HFF-Myc (cell line): ENCODE results near the gene CYTH3.

ENCODE experiments used
- DNase-seq: peaks from one replicate; pipeline ENCODE4 v3.0.0-alpha.2; 2011; ENCODE audit warnings: low read depth; ENCODE audit errors: extremely low read depth
- H3K4me3 ChIP-seq: replicated peaks from 2 replicates; pipeline ENCODE4 v1.5.1; 2011; ENCODE audit warnings: low read depth, mild to moderate bottlenecking, control low read depth, low read length
- TF ChIP-seq, protein P1 (sequence below): IDR thresholded peaks from 2 replicates; pipeline ENCODE4 v1.5.1; 2012; ENCODE audit warnings: mild to moderate bottlenecking, low read depth, low read length, control low read depth; ENCODE audit errors: missing control alignments

CYTH3 gene

DNA sequence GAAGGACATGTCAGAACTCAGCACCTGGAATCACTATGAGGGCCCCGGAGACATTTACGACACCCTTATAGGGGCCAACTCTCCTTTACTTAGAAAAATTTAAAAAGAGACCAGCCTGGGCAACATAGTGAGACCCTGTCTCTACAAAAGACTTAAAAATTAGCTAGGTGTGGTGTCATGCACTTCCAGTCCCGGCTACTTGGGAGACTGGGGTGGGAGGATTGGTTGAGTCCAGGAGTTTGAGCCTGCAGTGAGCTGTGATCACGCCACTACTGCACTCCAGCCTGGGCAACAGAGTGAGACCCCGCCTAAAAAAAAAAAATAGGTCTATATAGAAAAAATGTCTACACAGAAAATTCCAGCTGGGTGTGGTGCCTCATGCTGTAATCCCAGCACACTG, 7.5 kb upstream of the CYTH3 start:
- TF ChIP-seq, protein P1, sequence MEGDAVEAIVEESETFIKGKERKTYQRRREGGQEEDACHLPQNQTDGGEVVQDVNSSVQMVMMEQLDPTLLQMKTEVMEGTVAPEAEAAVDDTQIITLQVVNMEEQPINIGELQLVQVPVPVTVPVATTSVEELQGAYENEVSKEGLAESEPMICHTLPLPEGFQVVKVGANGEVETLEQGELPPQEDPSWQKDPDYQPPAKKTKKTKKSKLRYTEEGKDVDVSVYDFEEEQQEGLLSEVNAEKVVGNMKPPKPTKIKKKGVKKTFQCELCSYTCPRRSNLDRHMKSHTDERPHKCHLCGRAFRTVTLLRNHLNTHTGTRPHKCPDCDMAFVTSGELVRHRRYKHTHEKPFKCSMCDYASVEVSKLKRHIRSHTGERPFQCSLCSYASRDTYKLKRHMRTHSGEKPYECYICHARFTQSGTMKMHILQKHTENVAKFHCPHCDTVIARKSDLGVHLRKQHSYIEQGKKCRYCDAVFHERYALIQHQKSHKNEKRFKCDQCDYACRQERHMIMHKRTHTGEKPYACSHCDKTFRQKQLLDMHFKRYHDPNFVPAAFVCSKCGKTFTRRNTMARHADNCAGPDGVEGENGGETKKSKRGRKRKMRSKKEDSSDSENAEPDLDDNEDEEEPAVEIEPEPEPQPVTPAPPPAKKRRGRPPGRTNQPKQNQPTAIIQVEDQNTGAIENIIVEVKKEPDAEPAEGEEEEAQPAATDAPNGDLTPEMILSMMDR: no peak
- no peak overlapping the region for H3K4me3 ChIP-seq
- DNase-seq: no peak

DNA sequence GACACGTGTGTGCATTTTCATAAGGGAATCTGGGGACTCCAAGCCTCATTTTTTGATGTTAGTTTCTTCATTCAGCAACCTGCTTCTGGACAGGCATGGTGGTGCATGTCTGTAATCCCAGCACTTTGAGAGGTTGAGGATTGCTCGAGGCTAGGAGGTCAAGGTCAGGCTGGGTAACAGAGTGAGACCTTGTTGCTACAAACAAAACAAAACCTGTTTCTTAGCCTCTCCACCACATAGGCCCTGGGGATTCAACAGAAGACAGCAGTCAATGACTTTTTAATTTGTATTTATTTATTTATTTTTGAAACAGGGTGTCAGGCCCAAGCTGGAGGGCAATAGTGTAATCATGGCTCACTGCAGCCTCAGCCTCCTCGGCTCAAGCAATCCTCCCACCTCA, 6.9 kb upstream of the CYTH3 start:
- DNase-seq: no peak
- H3K4me3 ChIP-seq: no peak overlapping the region
- TF ChIP-seq, protein P1: no peak

DNA sequence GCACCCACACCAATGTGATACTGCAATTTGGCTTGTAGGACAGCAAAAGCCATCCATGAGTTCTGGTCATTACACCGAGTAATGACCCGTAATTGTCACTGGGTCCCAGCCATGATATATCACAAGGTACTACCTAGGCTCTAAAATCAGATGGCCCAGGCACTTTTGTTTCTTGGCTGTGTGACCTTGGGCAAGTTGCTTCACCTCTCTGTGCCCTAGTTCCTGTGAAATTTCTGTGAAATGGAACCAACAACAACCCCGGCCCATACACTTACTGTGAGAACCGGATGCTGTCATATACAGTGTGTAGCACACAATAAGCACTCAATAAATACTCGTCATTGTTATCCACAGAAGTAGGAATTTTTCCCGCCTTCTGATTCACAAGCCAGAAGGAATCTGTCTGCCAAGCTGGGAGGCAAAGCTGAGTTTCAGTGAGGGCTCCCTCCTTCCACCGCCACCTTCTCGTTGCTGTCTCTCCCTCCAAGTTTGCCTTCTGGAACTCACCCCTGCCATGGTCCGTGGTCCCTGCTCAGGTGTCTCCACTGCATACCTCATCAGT, 6.4 kb upstream of the CYTH3 start:
- no peak overlapping the region for H3K4me3 ChIP-seq
- DNase-seq: no peak
- TF ChIP-seq, protein P1: no peak

DNA sequence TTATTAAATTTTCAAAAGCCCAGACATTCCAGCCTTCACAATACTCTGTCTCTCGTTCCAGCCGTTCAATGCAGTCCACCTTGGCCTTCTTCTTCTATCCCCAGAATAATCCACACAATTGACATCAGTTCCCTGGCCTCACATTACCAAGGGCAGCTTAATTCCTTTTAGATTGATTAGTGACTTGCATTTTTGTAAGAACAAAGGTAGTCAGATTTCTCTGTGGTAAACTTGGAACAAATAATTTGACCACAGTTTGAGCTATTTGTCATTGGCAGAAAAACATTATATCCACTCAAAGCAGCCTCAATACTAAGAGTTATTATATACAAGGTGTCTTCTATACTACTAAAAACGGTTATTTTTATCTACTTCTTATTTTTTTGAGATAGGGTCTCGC, 5.1 kb upstream of the CYTH3 start:
- TF ChIP-seq, protein P1: no peak
- no peak overlapping the region for H3K4me3 ChIP-seq
- DNase-seq: no peak

DNA sequence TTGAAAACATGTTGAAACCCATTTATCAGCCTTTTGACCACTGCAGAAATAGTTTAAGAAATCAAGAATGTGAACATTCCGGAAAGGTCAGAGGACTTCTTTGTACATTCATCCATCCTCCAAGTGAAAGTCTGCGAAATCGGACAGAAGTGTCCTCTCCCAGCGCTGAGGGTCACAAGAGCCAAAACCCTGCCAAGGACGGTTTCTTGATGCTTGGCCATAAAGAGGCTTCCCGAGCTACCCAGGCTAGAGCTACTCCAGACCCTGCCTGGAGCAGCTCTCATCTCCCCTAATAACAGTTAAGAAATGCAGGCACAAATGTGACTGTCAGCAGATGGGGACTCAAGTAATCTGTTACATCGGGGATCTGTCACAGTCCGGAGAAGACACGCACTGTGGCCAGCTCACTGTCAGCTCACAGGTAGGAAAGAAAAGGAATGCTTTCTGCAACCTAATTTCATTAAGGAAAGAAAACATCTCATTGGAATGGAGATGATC, 4.5 kb upstream of the CYTH3 start:
- H3K4me3 ChIP-seq: no peak overlapping the region
- no peak for DNase-seq
- TF ChIP-seq, protein P1: no peak

DNA sequence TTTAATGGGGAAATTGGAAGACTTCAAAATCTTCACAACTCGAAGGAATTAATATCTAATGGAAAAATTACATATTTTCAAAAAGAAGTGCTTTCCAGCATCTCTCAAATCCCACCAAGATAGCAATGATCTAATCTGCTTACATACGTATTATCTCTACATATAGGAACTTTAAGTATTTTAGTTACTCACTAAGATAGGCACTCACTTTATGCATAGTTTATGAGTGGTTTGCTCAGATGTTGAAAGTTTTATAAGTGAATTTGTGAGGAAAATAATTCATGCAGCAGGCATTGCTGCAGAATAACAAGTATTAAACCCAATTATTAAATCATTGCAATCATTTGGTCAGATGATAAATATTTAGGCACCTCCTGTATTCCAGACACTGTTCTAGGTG, 2.3 kb upstream of the CYTH3 start:
- TF ChIP-seq, protein P1: no peak

More for the DNA sequence above, 2.3 kb upstream of the CYTH3 start:
- H3K4me3 ChIP-seq: no peak overlapping the region
- DNase-seq: no peak
